ENCODE measurements around the gene MXD3.

Gene MXD3

DNA sequence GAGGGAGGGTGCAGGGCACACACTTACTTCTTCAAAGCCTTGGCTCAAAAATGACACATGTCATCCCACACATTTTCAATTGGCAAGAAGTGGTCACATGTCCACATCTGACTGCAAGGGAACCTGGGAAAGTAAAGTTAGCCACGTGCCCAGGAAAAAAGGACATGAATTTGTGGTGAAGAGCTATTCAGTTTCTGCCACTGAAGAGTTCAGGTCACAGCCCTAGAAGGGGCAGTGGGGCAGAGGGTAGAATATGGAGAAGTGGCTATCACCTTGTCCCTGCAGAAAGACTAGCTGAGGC, 44.1 kb upstream of the MXD3 start:
- no peak overlapping the region for H3K4me2 ChIP-seq (ENCODE audit: low read length)
- no peak overlapping the region for H3K9ac ChIP-seq
- H3K36me3 ChIP-seq (ENCODE audit: control insufficient read depth, insufficient read depth, low read length), result no peaks in the 10 kb centered on the region
- TF ChIP-seq, protein P1, sequence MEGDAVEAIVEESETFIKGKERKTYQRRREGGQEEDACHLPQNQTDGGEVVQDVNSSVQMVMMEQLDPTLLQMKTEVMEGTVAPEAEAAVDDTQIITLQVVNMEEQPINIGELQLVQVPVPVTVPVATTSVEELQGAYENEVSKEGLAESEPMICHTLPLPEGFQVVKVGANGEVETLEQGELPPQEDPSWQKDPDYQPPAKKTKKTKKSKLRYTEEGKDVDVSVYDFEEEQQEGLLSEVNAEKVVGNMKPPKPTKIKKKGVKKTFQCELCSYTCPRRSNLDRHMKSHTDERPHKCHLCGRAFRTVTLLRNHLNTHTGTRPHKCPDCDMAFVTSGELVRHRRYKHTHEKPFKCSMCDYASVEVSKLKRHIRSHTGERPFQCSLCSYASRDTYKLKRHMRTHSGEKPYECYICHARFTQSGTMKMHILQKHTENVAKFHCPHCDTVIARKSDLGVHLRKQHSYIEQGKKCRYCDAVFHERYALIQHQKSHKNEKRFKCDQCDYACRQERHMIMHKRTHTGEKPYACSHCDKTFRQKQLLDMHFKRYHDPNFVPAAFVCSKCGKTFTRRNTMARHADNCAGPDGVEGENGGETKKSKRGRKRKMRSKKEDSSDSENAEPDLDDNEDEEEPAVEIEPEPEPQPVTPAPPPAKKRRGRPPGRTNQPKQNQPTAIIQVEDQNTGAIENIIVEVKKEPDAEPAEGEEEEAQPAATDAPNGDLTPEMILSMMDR (IDR thresholded peaks at IDR 0.05), result no peak
- H3K9me3 ChIP-seq (ENCODE audit: control insufficient read depth, low read length), result no peaks in the 10 kb centered on the region
- H3K27ac ChIP-seq, result no peak overlapping the region
- H3K4me3 ChIP-seq (ENCODE audit: low read depth, low read length), result no peak overlapping the region
- peaks cover 4% of the 10 kb centered on the region for H3K79me2 ChIP-seq
- H3K27me3 ChIP-seq (ENCODE audit: control insufficient read depth, insufficient read depth, low read length), result no peaks in the 10 kb centered on the region
- no peaks in the 10 kb centered on the region for H3K4me1 ChIP-seq
- no peak overlapping the region for H2AFZ ChIP-seq

DNA sequence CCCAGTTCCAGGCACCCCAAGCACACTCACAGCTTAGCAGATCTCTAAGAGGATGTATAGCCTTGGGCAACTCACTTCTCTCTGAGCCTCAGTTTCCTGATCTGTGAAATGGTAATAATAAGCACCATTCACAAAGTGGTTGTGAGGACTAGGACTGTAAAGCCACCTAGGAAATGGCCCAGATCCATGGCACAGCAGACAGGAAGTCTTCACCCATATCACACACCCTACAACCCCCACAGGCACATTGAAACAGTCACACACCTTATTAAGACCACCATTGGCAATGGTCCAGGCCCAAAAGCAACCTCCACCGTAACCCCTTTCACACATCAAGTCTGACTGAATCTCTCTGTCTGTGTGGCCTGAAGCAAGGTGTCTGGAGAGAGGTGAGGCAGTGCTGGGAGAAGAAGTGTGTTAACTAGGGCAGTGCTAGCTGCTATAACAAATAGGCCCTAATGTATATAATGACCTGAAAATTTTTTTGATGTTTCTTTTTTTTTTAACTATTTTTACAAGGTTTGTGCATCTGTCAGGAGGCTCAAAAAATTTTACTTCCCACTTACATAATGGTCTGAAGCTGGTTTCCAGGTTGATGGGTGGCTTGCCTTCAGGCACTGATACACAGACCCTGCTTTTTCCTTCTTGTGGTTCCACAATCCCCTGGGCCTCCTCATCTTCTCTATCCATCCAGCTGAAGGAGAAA, 43.6 kb upstream of the MXD3 start:
- no peak overlapping the region for H3K27ac ChIP-seq
- H3K36me3 ChIP-seq (ENCODE audit: control insufficient read depth, insufficient read depth, low read length), result no peaks in the 10 kb centered on the region
- H3K9ac ChIP-seq, result no peak overlapping the region
- peaks cover 4% of the 10 kb centered on the region for H3K4me1 ChIP-seq
- H3K27me3 ChIP-seq (ENCODE audit: control insufficient read depth, insufficient read depth, low read length), result no peaks in the 10 kb centered on the region
- no peaks in the 10 kb centered on the region for H3K9me3 ChIP-seq (ENCODE audit: control insufficient read depth, low read length)
- no peak overlapping the region for H3K4me3 ChIP-seq (ENCODE audit: low read depth, low read length)
- TF ChIP-seq, protein P1 (IDR thresholded peaks at IDR 0.05), result no peak
- H3K79me2 ChIP-seq, result peaks cover 9% of the 10 kb centered on the region
- no peak overlapping the region for H2AFZ ChIP-seq
- H3K4me2 ChIP-seq (ENCODE audit: low read length), result no peak overlapping the region

DNA sequence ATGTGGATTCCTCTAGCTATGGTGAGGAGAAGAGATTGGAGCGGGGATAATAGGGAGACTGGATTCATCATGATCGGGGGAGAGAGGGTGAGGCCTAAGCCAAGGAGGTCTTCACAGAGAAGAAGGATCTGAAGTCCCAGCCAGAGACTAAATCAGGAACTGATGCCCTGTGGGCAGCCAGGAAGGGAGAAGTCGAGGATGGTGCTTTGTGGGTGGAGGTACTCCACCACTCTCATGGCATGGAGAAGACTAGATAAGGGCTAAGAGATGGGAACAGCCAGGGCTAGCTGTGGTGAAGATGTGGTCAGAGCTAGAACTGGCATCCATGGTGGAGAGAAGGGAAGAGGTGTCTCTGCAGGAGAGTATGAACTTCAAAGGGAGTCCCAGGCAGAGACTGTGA, 43.0 kb upstream of the MXD3 start:
- Histone ChIP-seq H3K4me3 (ENCODE audit: low read depth, low read length) (no peak overlapping the region), H3K4me1 (peaks cover 5% of the 10 kb centered on the region), H3K36me3 (ENCODE audit: control insufficient read depth, insufficient read depth, low read length) (no peaks in the 10 kb centered on the region), H3K27ac (no peak overlapping the region), H2AFZ (no peak overlapping the region), H3K9me3 (ENCODE audit: control insufficient read depth, low read length) (no peaks in the 10 kb centered on the region), H3K9ac (no peak overlapping the region), H3K27me3 (ENCODE audit: control insufficient read depth, insufficient read depth, low read length) (no peaks in the 10 kb centered on the region), H3K79me2 (peaks cover 10% of the 10 kb centered on the region), H3K4me2 (ENCODE audit: low read length) (no peak overlapping the region)
- TF ChIP-seq, protein P1 (IDR thresholded peaks at IDR 0.05), result no peak

DNA sequence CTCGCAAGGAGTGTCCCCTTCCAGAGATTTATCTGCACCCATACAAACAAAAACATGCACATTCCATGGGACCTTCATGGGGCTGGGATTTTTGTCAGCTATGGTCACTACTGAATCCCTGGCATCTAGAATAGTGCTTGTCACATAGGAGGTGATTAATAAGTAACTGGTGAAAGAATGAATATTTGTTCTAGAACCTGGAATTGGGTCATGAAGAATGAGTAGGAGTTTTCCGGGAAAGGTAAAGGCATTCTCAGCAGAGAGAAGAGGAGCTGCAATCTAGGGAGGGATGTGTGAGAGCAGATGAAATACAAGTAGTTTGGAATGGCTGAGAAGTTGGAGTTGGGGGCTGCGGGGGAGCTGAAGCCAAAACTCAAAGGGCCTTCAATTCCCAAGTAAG, 42.6 kb upstream of the MXD3 start:
- Histone ChIP-seq H3K27ac (no peak overlapping the region), H3K9ac (no peak overlapping the region), H2AFZ (no peak overlapping the region), H3K4me2 (ENCODE audit: low read length) (no peak overlapping the region), H3K4me3 (ENCODE audit: low read depth, low read length) (no peak overlapping the region), H3K27me3 (ENCODE audit: control insufficient read depth, insufficient read depth, low read length) (no peaks in the 10 kb centered on the region), H3K4me1 (peaks cover 5% of the 10 kb centered on the region), H3K9me3 (ENCODE audit: control insufficient read depth, low read length) (no peaks in the 10 kb centered on the region), H3K36me3 (ENCODE audit: control insufficient read depth, insufficient read depth, low read length) (no peaks in the 10 kb centered on the region), H3K79me2 (peaks cover 10% of the 10 kb centered on the region)
- TF ChIP-seq, protein P1 (IDR thresholded peaks at IDR 0.05), result no peak

DNA sequence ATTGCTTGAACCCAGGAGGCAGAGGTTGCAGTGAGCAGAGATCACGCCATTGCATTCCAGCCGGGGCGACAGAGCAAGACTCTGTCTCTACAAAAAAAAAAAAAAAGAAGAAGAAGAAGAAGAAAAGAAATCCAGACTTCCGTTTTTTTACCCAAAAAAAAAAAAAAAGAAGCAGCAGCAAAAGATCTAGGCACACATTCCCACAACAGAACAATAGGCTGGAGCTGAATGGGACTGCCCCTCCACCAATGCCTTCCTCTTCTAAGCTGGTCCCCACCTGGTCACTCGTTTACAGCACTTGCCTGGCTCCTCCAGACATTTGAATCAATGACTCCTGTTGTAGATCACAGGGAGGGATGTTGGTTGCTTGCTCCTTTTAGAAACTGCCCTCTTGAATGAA, 41.4 kb upstream of the MXD3 start:
- Histone ChIP-seq H3K9ac (no peak overlapping the region), H3K4me2 (ENCODE audit: low read length) (no peak overlapping the region), H3K4me1 (peaks cover 5% of the 10 kb centered on the region), H2AFZ (no peak overlapping the region), H3K79me2 (peaks cover 10% of the 10 kb centered on the region), H3K27ac (no peak overlapping the region), H3K36me3 (ENCODE audit: control insufficient read depth, insufficient read depth, low read length) (no peaks in the 10 kb centered on the region), H3K27me3 (ENCODE audit: control insufficient read depth, insufficient read depth, low read length) (no peaks in the 10 kb centered on the region), H3K4me3 (ENCODE audit: low read depth, low read length) (no peak overlapping the region), H3K9me3 (ENCODE audit: control insufficient read depth, low read length) (no peaks in the 10 kb centered on the region)
- TF ChIP-seq, protein P1 (IDR thresholded peaks at IDR 0.05), result no peak

All from parathyroid adenoma (tissue), 2 donors.